Umbilical cord (tissue), 2 donors: ENCODE results near the gene REC114. TPM values are rescaled to one million over a fixed set of nuclear protein-coding genes. Genes with fewer than 3 reads are reported as not detected.
"Not testable (repeated sequence)": the region's sequence is repeated elsewhere in the genome, so short reads cannot be mapped to it uniquely, and the experiment has no call there.

ENCODE experiments used
- DNase-seq: peaks from one replicate; pipeline ENCODE4 v3.0.0-alpha.2; 2015; ENCODE audit warnings: low spot score
- total RNA-seq: library from RNA; depleted of rRNA; stranded (reverse); fragments of >200 nt; gene quantifications from one replicate; pipeline ENCODE4 v1.2.3, GENCODE V29; 2014; ENCODE audit warnings: low replicate concordance; ENCODE audit not compliant: insufficient read depth

REC114 gene
- total RNA-seq, 1 donor from 2014 or later = not detected

GRCh38 chr15:73455876-73456275 lies 12.9 kb downstream of the REC114 start:
- DNase-seq = no peak

GRCh38 chr15:73457334-73457733 lies 14.4 kb downstream of the REC114 start:
- no peak for DNase-seq

DNA sequence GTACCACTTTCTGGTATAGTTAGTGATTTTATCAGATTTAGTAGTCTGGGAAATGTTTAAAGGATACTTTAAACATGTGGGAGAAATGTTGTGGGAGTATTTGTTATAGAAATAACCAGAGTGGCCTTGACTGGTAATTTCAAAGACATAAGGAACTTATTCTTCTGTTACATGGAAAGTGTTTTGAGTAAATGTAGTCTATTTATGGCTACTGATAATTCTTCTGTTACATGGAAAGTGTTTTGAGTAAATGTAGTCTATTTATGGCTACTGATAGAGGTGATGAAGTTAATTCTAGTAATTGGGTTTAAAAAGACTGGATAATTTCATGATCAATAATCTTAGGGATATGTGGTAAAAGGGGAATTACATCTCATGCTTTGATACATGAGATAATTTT lies 17.7 kb downstream of the REC114 start:
- no peak for DNase-seq

GRCh38 chr15:73464602-73465001 lies 21.6 kb downstream of the REC114 start:
- no peak for DNase-seq

DNA sequence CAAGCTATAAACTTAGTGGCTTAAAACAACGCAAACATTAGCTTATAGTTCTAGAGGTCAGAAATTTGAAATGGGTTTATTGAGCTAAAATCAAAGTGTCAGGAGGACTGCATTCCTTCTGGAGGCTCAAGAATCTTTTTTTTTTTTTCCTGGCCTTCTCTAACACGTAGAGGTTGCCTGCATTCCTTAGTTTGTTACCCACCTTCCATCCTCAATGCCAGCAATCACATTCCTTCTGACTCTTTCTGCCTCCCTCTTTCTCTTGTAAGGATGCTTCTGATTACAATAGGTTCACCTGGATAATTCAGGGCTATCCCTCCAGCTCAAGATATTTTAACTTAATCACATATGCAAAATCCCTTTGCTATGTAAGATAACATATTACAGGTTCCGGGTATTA lies 24.8 kb downstream of the REC114 start:
- DNase-seq = no peak

- DNase-seq = no peak
Measured at GRCh38 chr15:73474785-73475184, 31.8 kb downstream of the REC114 start.

DNA sequence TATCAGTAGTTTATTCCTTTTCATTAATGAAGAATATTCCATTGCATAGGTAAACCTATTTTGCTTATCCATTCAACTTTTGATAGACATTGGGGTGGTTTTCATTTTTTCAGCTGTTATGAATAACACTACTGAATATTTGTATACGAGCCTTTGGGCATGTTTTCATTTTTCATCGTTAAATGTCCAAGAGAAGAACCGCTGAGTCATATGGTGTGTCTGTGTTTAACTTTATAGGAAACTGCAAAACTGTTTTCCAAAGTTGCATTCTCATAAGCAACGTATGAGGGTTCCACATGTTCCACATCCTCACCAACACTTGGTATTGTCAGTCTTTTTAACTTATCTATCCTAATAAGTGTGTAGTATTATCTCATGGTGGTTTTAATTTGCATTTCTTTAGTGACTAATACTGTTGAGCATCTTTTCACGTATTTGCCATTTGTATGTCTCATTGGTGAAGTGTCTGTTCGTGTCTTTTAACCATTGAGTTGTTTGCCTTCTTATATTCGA lies 33.8 kb downstream of the REC114 start:
- DNase-seq = no peak

- no peak for DNase-seq
Measured at GRCh38 chr15:73480050-73480449, 37.1 kb downstream of the REC114 start.

DNA sequence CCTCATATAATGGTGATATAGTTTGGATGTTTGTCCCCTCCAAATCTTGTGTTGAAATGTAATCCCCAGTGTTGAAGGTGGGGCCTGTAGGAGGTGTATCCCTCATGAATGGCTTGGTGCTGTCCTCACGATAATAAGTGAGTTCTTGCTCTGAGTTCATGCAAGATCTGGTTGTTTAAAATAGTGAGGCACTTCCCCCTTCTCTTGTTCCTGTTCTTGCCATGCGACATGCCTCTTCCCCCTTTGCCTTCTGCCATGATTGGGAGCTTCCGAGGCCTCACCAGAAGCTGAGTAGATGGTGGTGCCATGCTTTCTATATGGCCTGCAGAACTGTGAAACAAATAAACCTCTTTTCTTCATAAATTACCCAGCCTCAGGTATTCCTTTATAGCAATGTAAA lies 39.2 kb downstream of the REC114 start:
- no peak for DNase-seq

- no peak for DNase-seq
Measured at GRCh38 chr15:73483053-73483452, 40.1 kb downstream of the REC114 start.

DNA sequence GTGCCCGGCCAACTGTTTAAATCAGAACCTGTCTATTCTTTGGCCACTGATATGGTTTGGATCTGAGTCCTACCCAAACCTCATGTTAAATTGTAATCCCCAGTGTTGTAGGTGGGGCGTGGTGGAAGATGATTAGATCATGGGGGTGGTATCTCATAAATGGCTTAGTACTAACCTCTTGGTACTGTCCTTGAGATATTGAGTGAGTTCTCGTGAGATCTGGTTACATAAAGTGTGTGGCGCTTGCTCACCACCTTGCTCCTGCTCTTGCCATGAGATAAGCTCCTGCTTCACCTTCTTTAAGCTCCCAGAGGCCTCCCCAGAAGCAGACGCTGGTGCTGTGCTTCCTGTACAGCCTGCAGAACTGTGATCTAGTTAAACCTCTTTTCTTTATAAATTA lies 42.4 kb downstream of the REC114 start:
- DNase-seq = no peak

DNA sequence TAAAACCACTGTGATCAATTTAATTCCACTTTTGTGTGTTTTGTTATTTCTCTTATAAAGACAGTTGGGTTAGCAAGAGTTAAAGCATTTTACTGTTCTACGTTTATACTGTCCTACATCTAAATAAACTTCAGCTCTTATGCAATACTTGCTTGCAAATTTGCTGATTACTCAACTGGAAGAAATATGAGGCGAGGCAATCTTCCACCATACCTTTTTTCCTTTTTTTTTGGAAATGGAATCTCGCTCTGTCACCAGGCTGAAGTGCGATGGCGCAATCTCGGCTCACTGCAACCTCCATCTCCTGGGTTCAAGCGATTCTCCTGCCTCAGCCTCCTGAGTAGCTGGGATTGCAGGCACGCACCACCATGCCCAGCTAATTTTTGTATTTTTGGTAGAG lies 42.9 kb downstream of the REC114 start:
- DNase-seq = not testable (repeated sequence)

DNA sequence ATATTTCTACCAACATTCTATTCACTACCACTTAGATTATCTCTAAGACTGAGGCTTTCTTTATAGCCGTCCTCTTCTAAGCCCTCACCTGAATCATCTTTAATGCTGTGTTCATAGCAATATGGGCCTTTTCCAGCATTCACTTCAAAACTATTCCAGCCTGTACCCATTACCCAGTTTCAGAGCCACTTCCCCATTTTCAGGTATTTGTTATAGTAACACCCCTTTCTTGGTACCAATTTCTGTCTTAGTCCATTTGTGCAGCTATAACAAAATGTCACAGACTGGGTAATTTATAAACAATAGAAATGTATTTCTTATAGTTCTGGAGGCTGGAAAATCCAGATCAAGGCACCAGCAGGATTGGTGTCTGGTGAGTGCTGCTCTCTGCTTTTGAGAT lies 45.7 kb downstream of the REC114 start:
- DNase-seq = no peak

- no peak for DNase-seq
Measured at GRCh38 chr15:73493922-73494321, 51.0 kb downstream of the REC114 start.

DNA sequence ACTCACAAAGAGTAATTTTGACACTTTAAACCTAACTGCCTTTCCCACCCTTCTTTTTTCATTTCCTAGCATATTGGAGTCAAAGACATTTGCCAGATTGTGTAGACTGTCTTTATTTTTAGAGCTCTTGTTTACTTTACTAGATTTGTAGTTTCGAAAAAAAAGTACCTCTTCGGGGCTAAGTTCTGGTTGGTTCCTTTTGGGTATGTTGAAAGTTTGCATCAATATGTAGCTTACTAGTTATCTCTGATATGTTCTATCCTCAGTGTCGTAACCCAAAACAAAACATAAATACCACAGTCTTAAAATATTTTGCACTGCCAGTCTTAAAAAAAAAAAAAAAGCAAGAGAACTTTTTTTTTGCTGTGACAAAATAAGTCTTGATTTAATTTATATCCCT lies 52.2 kb downstream of the REC114 start:
- peak; percentile 4 for DNase-seq

- DNase-seq = no peak
Measured at GRCh38 chr15:73500696-73501095, 57.7 kb downstream of the REC114 start.

DNA sequence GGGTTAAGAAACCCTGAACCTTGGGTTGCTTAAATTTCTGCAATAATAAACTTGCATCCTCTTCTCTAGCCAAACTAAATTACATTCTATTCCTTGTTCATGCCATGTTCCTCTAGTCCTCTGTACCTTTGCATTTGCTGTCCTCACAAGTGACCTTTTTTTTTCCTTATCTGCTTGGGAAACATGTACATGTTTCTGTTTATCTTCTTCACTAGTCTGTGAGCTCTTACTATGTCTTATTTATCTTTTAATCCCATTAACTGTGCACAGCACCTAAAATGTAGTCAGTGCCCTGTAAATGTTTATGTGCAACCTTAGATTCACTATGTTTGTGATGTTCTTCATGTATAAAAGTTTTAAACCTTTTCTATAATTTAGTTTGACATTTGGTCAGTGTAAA lies 61.9 kb downstream of the REC114 start:
- DNase-seq = no peak

- peak; percentile 12 for DNase-seq
Measured at GRCh38 chr15:73515527-73515926, 72.6 kb downstream of the REC114 start.

- DNase-seq = no peak
Measured at GRCh38 chr15:73517566-73517965, 74.6 kb downstream of the REC114 start.

- DNase-seq = no peak
Measured at GRCh38 chr15:73518180-73518862, 75.4 kb downstream of the REC114 start.

- no peak for DNase-seq
Measured at GRCh38 chr15:73518876-73519733, 76.1 kb downstream of the REC114 start.

DNA sequence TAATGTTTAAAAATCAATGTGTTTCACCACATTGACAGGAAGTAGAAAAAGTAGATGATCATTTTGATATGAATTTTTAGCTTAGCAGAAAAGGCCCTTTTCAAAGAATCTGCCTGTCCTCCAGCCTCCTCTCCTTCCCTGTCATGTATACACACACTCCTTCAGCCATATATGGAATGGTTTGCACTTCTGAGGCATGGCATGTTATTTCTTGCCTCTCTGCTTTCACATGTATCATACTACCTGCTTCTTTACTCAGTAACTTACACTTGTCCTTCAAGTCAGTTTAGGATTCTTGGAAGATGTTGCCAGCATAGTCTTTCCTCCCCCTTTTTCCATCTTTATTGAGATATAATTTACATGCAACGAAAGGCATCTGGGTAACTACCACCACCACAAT lies 79.0 kb downstream of the REC114 start:
- DNase-seq = no peak

- no peak for DNase-seq
Measured at GRCh38 chr15:73524919-73525318, 82.0 kb downstream of the REC114 start.
